MM.1S (cell line): ENCODE results near the gene INO80D.
"Not testable (repeated sequence)": the region's sequence is repeated elsewhere in the genome, so short reads cannot be mapped to it uniquely, and the experiment has no call there.

Experiments
- DNase-seq: peaks from one replicate; pipeline ENCODE4 v3.0.0-alpha.2; 2015
- H2AFZ ChIP-seq: fragments of 300-600 bp; sonication (generic); 2 replicates; pipeline ENCODE4 v1.6.0; 2016; ENCODE audit warnings: antibody characterized with exemption, low read length
- H3F3A ChIP-seq: fragments of 300-600 bp; sonication (generic); 2 replicates; pipeline ENCODE4 v1.6.1; 2016; ENCODE audit warnings: mild to moderate bottlenecking, antibody characterized with exemption, low read length, moderate library complexity, mixed read lengths; ENCODE audit not compliant: insufficient read depth
- H3K27ac ChIP-seq: fragments of 300-600 bp; sonication (generic); 2 replicates; pipeline ENCODE4 v1.5.1; 2016; ENCODE audit warnings: mild to moderate bottlenecking, low read length
- H3K27me3 ChIP-seq: fragments of 300-600 bp; sonication (generic); replicated peaks from 2 replicates; pipeline ENCODE4 v1.6.0; 2016; ENCODE audit warnings: low read length; ENCODE audit not compliant: insufficient read depth
- H3K36me3 ChIP-seq: fragments of 300-600 bp; sonication (generic); replicated peaks from 2 replicates; pipeline ENCODE4 v1.6.1; 2016; ENCODE audit warnings: mild to moderate bottlenecking, low read length, mixed read lengths; ENCODE audit not compliant: insufficient read depth
- H3K4me1 ChIP-seq: fragments of 300-600 bp; sonication (generic); 2 replicates; pipeline ENCODE4 v1.6.1; 2016; ENCODE audit warnings: low read length, mixed read lengths
- H3K4me2 ChIP-seq: fragments of 300-600 bp; sonication (generic); 2 replicates; pipeline ENCODE4 v1.6.0; 2016; ENCODE audit warnings: low read depth, low read length
- H3K4me3 ChIP-seq: fragments of 300-600 bp; sonication (generic); 2 replicates; pipeline ENCODE4 v1.5.1; 2016; ENCODE audit warnings: low read length, mixed read lengths
- H3K79me2 ChIP-seq: fragments of 300-600 bp; sonication (generic); 2 replicates; pipeline ENCODE4 v1.6.1; 2016; ENCODE audit warnings: mixed run types, low read length, mixed read lengths
- H3K9ac ChIP-seq: fragments of 300-600 bp; sonication (generic); 2 replicates; pipeline ENCODE4 v1.6.1; 2016; ENCODE audit warnings: low read length, mixed read lengths
- H3K9me2 ChIP-seq: fragments of 300-600 bp; sonication (generic); replicated peaks from 2 replicates; pipeline ENCODE4 v1.6.1; 2016; ENCODE audit warnings: mild to moderate bottlenecking, low read length, mixed read lengths; ENCODE audit not compliant: insufficient read depth
- H3K9me3 ChIP-seq: fragments of 300-600 bp; sonication (generic); replicated peaks from 2 replicates; pipeline ENCODE4 v1.6.1; 2016; ENCODE audit warnings: mild to moderate bottlenecking, low read length, mixed read lengths; ENCODE audit not compliant: insufficient read depth
- H4K20me1 ChIP-seq: fragments of 300-600 bp; sonication (generic); 2 replicates; pipeline ENCODE4 v1.6.1; 2016; ENCODE audit warnings: mild to moderate bottlenecking, low read length, moderate library complexity, mixed read lengths; ENCODE audit not compliant: insufficient read depth
- EZH2 ChIP-seq: fragments of 300-600 bp; sonication (generic); optimal IDR thresholded peaks from 2 replicates; pipeline ENCODE3; 2017; ENCODE audit warnings: low read depth, mild to moderate bottlenecking, antibody characterized with exemption, low read length, mixed read lengths
- EZH2phosphoT487 ChIP-seq: fragments of 300-600 bp; sonication (generic); IDR thresholded peaks from 2 replicates; pipeline ENCODE4 v1.6.1; 2018; ENCODE audit warnings: antibody characterized with exemption, low read length
- TF ChIP-seq, protein P1 (sequence below): fragments of 300-600 bp; sonication (generic); IDR thresholded peaks from 2 replicates; pipeline ENCODE4 v1.5.1; 2016; ENCODE audit warnings: antibody characterized with exemption, low read length, mixed read lengths

Gene INO80D

DNA sequence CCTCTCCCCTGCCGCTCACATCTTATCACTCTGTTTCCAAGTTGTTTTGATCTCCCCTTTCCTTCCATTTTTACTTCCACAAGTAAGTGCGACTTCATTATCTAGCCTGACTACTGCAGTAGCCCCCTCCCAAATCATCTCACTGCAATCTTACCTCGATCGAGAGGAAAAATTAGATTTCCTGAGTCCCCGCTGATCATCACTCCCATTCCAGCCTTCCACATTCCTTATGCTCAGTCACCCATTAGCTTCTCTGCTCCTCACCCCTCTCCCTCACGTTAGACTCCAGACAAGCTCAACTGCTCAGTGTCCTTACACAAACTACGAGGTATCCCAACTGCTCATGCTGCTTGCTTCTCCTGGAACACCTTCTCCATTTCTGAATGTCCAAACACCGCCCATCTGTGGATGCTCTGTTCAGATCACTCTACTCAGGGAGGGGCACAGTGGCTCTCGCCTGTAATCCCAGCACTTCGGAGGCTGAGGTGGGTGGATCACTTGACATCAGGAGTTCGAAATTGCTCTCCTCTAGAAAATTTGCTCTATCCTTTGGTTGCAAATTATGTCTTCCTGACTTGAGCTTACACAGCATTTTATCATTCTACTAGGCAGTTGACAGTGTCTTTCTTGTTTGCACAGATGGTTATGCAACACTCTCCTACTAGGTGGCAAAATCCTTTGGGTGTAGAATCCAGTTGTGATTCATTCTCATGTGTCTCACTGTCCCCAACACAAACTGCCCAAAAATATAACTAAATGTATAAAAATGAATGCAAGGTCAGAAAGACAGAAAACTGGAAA, 96.5 kb downstream of the INO80D start:
- H3K9ac ChIP-seq, result no peak overlapping the region
- H4K20me1 ChIP-seq, result no peaks in the 10 kb centered on the region
- TF ChIP-seq EZH2, result no peak
- TF ChIP-seq EZH2phosphoT487, result no peak
- TF ChIP-seq, protein P1, sequence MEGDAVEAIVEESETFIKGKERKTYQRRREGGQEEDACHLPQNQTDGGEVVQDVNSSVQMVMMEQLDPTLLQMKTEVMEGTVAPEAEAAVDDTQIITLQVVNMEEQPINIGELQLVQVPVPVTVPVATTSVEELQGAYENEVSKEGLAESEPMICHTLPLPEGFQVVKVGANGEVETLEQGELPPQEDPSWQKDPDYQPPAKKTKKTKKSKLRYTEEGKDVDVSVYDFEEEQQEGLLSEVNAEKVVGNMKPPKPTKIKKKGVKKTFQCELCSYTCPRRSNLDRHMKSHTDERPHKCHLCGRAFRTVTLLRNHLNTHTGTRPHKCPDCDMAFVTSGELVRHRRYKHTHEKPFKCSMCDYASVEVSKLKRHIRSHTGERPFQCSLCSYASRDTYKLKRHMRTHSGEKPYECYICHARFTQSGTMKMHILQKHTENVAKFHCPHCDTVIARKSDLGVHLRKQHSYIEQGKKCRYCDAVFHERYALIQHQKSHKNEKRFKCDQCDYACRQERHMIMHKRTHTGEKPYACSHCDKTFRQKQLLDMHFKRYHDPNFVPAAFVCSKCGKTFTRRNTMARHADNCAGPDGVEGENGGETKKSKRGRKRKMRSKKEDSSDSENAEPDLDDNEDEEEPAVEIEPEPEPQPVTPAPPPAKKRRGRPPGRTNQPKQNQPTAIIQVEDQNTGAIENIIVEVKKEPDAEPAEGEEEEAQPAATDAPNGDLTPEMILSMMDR, result no peak
- H3K4me2 ChIP-seq, result no peak overlapping the region
- peaks cover 9% of the 10 kb centered on the region; the same call in 1 of the 2 replicates for H3F3A ChIP-seq
- no peak overlapping the region for H3K4me3 ChIP-seq
- DNase-seq, result no peak
- H3K36me3 ChIP-seq, result no peaks in the 10 kb centered on the region
- H3K9me2 ChIP-seq, result no peaks in the 10 kb centered on the region
- no peaks in the 10 kb centered on the region for H3K9me3 ChIP-seq
- H3K27me3 ChIP-seq, result no peaks in the 10 kb centered on the region
- no peaks in the 10 kb centered on the region for H3K79me2 ChIP-seq
- no peak overlapping the region for H2AFZ ChIP-seq
- H3K27ac ChIP-seq, result no peak overlapping the region
- peaks cover 4% of the 10 kb centered on the region; the same call in 1 of the 2 replicates for H3K4me1 ChIP-seq

DNA sequence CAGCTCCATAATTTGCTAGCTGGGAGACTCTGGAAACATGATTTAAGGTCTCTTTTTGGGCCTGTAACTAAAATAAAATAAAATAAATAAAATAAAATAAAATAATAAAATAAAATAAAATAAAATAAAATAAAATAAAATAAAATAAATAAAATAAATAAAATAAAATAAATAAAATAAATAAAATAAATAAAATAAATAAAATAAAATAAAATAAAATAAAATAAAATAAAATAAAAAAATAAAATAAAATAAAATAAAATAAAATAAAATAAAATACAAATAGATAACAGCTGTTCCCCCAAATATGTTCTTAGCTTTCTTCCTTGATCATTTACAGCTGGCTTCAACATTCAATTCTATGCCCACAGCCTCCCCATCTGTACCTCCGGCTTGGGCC, 97.3 kb downstream of the INO80D start:
- not testable (repeated sequence) for H4K20me1 ChIP-seq, DNase-seq, H3K79me2 ChIP-seq, H2AFZ ChIP-seq, H3K9ac ChIP-seq, H3K27me3 ChIP-seq, H3K4me3 ChIP-seq, H3K36me3 ChIP-seq, H3K27ac ChIP-seq, H3K9me2 ChIP-seq, H3K4me2 ChIP-seq, H3K9me3 ChIP-seq, H3K4me1 ChIP-seq
- H3F3A ChIP-seq, result peaks cover 13% of the 10 kb centered on the region

DNA sequence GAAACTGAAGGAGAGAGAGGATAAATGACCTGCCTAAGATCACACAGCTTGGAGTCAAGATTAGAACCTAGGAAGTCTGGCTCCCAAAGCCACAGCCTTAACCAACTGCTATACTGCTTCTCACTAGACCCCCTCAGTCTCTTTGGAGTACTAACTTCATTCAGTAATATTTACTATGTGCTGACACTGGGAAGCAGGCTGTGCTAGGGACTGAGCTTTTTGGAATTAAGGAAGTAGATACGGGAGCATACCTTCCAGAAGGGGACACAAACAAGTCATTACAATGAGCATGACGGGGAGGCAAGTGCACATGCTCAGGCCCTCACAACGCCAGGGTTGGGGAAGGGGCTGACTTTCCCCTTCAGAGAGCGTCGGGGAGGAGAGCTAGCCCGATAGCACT, 97.7 kb downstream of the INO80D start:
- Histone ChIP-seq H3K79me2 (no peaks in the 10 kb centered on the region), H2AFZ (no peak overlapping the region), H3K4me1 (peaks cover 4% of the 10 kb centered on the region; the same call in 1 of the 2 replicates), H3K36me3 (no peaks in the 10 kb centered on the region), H3K27me3 (no peaks in the 10 kb centered on the region), H3K27ac (no peak overlapping the region), H4K20me1 (no peaks in the 10 kb centered on the region), H3K9me3 (no peaks in the 10 kb centered on the region), H3F3A (peaks cover 17% of the 10 kb centered on the region), H3K9ac (no peak overlapping the region), H3K9me2 (no peaks in the 10 kb centered on the region), H3K4me3 (no peak overlapping the region), H3K4me2 (no peak overlapping the region)
- no peak for DNase-seq
- no peak for TF ChIP-seq EZH2
- no peak for TF ChIP-seq EZH2phosphoT487
- TF ChIP-seq, protein P1, result no peak

DNA sequence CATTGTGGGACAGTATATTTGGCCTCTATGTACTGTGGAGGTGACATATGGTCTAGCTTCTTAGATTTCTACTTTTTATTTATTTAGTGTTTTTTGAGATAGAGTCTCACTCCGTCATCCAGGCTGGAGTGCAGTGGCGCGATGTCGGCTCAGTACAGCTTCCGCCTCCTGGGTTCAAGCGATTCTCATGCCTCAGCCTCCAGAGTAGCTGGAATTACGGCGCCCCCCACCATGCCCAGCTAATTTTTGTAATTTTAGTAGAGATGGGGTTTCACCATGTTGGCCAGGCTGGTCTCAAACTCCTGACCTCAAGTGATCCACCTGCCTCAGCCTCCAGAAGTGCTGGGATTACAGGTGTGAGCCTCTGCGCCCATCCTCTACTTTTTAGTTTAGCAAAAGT, 99.6 kb downstream of the INO80D start:
- not testable (repeated sequence) for H3K9ac ChIP-seq, H3K4me1 ChIP-seq
- H3F3A ChIP-seq, result peaks cover 17% of the 10 kb centered on the region

More for the DNA sequence above, 99.6 kb downstream of the INO80D start:
- not testable (repeated sequence) for H3K4me3 ChIP-seq, H2AFZ ChIP-seq, H3K4me2 ChIP-seq, H3K9me3 ChIP-seq, H3K79me2 ChIP-seq, H4K20me1 ChIP-seq, DNase-seq, H3K27ac ChIP-seq, H3K36me3 ChIP-seq, H3K27me3 ChIP-seq, H3K9me2 ChIP-seq
